DLD1 (cell line): Measurements from ENCODE around the gene ATP11A.
"Not testable (repeated sequence)": the region's sequence is repeated elsewhere in the genome, so short reads cannot be mapped to it uniquely, and the experiment has no call there.

Experiments
- in situ Hi-C: cut with HindIII; loops from 2 replicates; pipeline ENCODE4 v1.10.0; 2017; ENCODE audit warnings: low sequenced_read_pairs

Gene ATP11A

GRCh38 chr13:112669881-112670499 is 19.8 kb upstream of the ATP11A start:
- in situ Hi-C loops = no loop called here

GRCh38 chr13:112670864-112671263 is 19.0 kb upstream of the ATP11A start:
- in situ Hi-C loops = no loop called here

GRCh38 chr13:112671359-112671758 is 18.5 kb upstream of the ATP11A start:
- in situ Hi-C loops = no loop called here

- in situ Hi-C loops = no loop called here
Observed at GRCh38 chr13:112672651-112673284, 17.1 kb upstream of the ATP11A start.

GRCh38 chr13:112674412-112675365 is 15.1 kb upstream of the ATP11A start:
- in situ Hi-C loops = no loop called here

GRCh38 chr13:112675366-112675756 is 14.5 kb upstream of the ATP11A start:
- in situ Hi-C loops = no loop called here

- in situ Hi-C loops = not testable (repeated sequence)
Observed at GRCh38 chr13:112677421-112677962, 12.3 kb upstream of the ATP11A start.

GRCh38 chr13:112679381-112679780 is 10.5 kb upstream of the ATP11A start:
- in situ Hi-C loops = no loop called here

GRCh38 chr13:112679932-112680677 is 9.7 kb upstream of the ATP11A start:
- in situ Hi-C loops = no loop called here

- in situ Hi-C loops = no loop called here
Observed at GRCh38 chr13:112680741-112681360, 9.0 kb upstream of the ATP11A start.

- in situ Hi-C loops = no loop called here
Observed at GRCh38 chr13:112683581-112683980, 6.3 kb upstream of the ATP11A start.

- in situ Hi-C loops = no loop called here
Observed at GRCh38 chr13:112684071-112684845, 5.6 kb upstream of the ATP11A start.

- in situ Hi-C loops = not testable (repeated sequence)
Observed at GRCh38 chr13:112685189-112685805, 4.5 kb upstream of the ATP11A start.

GRCh38 chr13:112685896-112686295 is 3.9 kb upstream of the ATP11A start:
- in situ Hi-C loops = no loop called here

GRCh38 chr13:112686364-112686763 is 3.5 kb upstream of the ATP11A start:
- in situ Hi-C loops = no loop called here

GRCh38 chr13:112686987-112687386 is 2.9 kb upstream of the ATP11A start:
- in situ Hi-C loops = no loop called here

GRCh38 chr13:112687836-112688559 is 1.8 kb upstream of the ATP11A start:
- in situ Hi-C loops = no loop called here

- in situ Hi-C loops = no loop called here
Observed at GRCh38 chr13:112688560-112689302, 1.1 kb upstream of the ATP11A start.
